GM12874 (cell line): ENCODE results near the gene ACE.

ENCODE experiments used
- TF ChIP-seq, protein P1 (sequence below): IDR thresholded peaks from 2 replicates; pipeline ENCODE4 v1.5.1; 2011; ENCODE audit warnings: low read depth, mild to moderate bottlenecking, control low read depth, low read length, moderate library complexity; ENCODE audit not compliant: insufficient read depth

The ACE gene

DNA sequence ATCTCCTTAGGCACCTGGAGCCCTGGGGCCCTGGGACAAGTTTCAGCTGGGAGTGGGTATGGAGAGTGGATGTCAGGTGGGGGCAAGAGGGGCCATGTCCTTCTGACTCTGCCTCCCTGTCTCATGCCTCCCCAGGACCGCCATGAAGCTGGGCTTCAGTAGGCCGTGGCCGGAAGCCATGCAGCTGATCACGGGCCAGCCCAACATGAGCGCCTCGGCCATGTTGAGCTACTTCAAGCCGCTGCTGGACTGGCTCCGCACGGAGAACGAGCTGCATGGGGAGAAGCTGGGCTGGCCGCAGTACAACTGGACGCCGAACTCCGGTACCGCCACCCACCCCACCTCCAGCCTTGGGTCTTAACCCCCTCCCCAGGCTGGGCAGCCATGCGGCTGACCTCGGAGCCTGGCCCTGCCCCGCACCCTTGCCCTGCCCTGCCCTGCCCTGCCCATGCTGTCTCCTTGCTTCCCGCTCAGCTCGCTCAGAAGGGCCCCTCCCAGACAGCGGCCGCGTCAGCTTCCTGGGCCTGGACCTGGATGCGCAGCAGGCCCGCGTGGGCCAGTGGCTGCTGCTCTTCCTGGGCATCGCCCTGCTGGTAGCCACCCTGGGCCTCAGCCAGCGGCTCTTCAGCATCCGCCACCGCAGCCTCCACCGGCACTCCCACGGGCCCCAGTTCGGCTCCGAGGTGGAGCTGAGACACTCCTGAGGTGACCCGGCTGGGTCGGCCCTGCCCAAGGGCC, 20.0 kb downstream of the ACE start:
- TF ChIP-seq, protein P1, sequence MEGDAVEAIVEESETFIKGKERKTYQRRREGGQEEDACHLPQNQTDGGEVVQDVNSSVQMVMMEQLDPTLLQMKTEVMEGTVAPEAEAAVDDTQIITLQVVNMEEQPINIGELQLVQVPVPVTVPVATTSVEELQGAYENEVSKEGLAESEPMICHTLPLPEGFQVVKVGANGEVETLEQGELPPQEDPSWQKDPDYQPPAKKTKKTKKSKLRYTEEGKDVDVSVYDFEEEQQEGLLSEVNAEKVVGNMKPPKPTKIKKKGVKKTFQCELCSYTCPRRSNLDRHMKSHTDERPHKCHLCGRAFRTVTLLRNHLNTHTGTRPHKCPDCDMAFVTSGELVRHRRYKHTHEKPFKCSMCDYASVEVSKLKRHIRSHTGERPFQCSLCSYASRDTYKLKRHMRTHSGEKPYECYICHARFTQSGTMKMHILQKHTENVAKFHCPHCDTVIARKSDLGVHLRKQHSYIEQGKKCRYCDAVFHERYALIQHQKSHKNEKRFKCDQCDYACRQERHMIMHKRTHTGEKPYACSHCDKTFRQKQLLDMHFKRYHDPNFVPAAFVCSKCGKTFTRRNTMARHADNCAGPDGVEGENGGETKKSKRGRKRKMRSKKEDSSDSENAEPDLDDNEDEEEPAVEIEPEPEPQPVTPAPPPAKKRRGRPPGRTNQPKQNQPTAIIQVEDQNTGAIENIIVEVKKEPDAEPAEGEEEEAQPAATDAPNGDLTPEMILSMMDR, result no peak

DNA sequence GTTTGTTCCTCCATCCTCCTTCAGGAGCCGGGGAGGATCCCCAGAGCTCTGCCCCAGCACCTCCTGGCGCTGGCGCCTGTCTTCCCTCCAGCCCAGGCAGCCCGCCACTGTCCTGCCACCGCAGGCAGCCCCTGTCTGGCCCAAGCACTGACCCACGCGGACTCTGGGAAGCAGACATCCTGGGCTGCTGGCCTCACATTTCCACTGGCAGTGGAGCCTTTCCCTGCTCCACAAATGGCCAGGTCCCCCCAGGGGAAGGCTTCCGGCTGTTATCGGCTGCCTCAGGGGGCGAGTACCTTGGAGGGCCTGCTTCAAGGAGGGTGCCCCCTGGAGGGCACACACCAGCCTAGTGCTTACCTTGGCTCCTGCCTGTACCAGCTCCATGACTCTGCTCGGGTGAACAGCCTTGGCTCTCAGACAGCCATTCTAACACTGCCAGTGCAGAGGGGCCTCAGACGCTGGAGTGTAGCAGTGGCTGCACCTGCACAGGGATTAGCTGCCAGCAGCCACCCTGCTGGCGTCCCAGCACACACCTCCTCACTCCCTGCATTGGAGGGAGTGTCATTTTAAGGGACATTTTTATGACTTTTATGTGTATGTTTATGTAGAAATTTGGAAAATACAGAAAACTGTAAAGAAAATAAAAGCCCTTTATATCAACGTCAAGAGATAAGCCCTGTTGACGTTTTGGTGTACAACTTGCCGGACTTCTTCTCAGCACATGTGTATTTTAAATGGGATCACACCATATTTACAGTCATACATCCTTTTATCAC, 21.0 kb downstream of the ACE start:
- TF ChIP-seq, protein P1, result peak; percentile 24; the same call in 1 of the 2 replicates

GRCh38 chr17:63498626-63499195, 21.9 kb downstream of the ACE start:
- TF ChIP-seq, protein P1, result no peak

DNA sequence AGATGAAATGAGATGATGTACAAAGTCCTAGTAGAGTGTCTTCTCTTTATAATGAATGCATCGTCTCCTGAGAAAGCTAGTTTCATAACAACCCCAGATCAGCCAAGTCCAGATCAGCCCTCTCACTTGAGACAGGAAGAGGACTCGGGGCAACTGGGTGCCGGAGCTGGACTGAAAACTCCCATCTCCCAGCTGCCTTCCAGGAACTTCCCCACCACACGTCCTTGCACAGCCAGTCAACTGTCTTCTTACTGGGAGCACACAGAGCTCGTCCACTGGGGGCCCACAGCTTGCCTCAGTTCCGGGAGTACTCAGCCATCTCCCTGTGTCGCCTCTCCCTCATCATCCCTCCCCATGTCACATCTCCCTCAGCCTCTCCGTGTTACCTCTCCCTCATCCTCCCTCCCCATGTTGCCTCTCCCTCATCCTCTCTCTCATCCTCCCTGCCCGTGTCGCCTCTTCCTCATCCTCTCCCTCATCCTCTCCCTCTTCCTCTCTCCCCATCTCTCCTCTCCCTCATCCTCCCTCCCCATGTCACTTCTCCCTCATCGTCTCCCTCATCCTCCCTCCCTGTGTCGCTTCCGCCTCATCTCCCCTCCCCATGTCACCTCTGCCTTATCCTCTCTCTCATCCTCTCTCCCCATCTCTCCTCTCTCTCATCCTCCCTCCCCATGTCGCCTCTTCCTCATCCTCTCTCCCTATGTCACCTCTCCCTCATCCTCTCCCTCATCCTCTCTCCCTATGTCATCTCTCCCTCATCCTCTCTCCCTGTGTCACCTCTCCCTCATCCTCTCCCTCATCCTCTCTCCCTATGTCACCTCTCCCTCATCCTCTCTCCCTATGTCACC, 23.9 kb downstream of the ACE start:
- TF ChIP-seq, protein P1, result no peak

DNA sequence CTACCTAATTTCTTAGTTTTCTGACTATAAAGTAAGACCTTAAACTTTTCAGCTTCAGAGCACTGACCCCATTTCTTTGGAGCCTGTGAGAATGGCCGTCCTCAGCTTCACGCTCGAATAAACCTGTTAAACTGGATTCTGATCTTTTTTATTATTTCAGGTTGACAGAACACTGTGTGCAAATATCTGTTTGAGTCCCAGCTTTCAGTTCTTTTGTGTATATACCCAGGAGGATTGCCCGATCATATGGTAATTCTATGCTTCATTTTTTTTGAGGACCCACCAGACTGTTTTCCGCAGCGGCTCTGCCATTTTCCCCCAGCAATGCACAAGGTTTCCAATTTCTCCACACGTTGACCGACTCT, 26.5 kb downstream of the ACE start:
- TF ChIP-seq, protein P1, result no peak

DNA sequence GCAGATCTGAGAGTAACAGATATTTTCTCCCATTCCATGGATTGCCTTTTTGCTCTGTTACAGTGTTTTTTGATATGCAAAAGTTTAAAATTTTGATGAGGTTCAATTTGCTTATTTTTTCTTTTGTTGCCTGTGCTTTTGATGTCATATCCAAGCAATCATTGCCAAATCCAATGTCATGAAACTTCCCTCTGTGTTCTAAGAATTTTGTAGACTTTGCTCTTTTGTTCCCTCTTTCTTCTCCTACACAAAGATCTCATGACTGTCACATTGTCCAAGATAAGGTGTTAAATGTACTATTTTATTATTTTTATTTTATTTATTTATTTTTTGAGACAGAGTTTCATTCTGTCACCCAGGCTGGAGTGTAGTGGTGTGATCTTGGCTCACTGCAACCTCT, 27.4 kb downstream of the ACE start:
- TF ChIP-seq, protein P1, result no peak

- TF ChIP-seq, protein P1, result no peak
Measured at GRCh38 chr17:63505341-63505740, 28.5 kb downstream of the ACE start.
